Bronchial epithelial cell (primary cell): ENCODE results near the gene ITGB1. TPM values are rescaled to one million over a fixed set of nuclear protein-coding genes. Genes with fewer than 3 reads are reported as not detected.
"Not testable (repeated sequence)": the region's sequence is repeated elsewhere in the genome, so short reads cannot be mapped to it uniquely, and the experiment has no call there.

Source experiments
- DNase-seq: peaks from one replicate; pipeline ENCODE4 v3.0.0-alpha.2; 2010; ENCODE audit warnings: low read depth
- FAIRE-seq: peaks from 2 replicates; lab custom pipeline; 2011; peaks lifted over from hg19 to GRCh38; lab: Jason Lieb, UNC
- H3K27me3 ChIP-seq: 2 replicates; pipeline ENCODE4 v1.5.1; 2011; ENCODE audit warnings: low read length; ENCODE audit not compliant: control insufficient read depth, insufficient read depth
- H3K36me3 ChIP-seq: 2 replicates; pipeline ENCODE4 v1.5.1; 2011; ENCODE audit warnings: low read length; ENCODE audit not compliant: control insufficient read depth, insufficient read depth
- H3K4me3 ChIP-seq: 2 replicates; pipeline ENCODE4 v1.5.1; 2011; ENCODE audit warnings: mild to moderate bottlenecking, low read depth, low read length, control low read depth
- total RNA-seq: library from RNA; depleted of rRNA; stranded (reverse); fragments of >200 nt; gene quantifications from 2 replicates; pipeline ENCODE4 v1.2.1, GENCODE V29; 2014
- TF ChIP-seq, protein P1 (sequence below): IDR thresholded peaks from 2 replicates; pipeline ENCODE4 v1.5.1; 2011; ENCODE audit warnings: mild to moderate bottlenecking, moderate library complexity, low read length, control low read depth, inconsistent platforms; ENCODE audit not compliant: insufficient read depth, severe bottlenecking

The ITGB1 gene
- total RNA-seq: 1,469 and 1,763 TPM in 2 replicates

DNA sequence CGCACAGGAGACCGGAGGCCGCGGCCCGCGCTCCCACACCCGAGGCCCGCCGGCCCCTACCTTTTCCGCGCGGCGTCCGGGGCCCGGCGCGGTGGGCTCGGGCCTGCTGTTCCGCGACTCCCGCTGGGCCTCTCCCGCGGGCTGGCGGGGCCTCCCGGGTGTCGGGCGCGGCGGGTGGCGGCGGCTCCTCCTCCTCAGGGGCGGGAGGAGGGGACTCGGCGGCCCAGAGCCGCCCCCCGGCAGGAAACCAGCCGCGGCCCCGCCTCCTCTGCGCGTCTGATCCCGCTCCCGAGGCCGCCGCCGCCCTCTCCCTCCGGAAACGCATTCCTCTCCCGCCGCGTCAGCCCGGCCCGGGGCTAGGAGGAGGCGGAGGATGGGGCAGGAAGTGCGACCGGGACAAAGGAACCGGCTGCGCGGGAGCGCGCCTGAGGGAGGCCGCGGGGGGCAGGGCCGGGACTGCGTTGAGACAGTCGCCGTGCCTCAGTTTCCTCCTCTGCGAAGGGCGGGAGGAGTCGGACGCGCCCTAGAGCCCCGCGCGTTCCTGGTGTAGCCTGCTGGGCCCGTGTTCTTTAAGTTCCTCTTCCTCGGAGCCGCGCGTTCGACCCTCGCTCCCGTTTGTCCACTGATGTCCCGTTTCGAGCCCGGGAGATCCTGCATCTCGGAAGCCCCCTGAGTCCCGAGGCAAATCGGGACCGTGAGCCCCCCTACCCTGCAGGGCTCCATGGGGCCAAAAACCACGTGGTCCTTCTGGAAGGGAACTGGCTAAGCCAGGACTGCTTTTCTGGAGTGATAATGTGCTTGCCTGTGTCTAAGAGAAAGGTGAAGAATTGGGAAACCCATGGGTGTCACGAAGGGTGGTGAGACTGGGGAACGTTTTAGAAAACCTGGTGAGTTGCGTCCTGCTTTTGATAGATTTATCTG, at the start of gene ITGB1:
Gene ITGB1, minus strand, starts transcription at position 146 of the 921 bp plus-strand sequence. CDS start 22,672 bp downstream, outside the sequence.
- peaks cover 1% of the 10 kb centered on the region for H3K36me3 ChIP-seq
- TF ChIP-seq, protein P1, sequence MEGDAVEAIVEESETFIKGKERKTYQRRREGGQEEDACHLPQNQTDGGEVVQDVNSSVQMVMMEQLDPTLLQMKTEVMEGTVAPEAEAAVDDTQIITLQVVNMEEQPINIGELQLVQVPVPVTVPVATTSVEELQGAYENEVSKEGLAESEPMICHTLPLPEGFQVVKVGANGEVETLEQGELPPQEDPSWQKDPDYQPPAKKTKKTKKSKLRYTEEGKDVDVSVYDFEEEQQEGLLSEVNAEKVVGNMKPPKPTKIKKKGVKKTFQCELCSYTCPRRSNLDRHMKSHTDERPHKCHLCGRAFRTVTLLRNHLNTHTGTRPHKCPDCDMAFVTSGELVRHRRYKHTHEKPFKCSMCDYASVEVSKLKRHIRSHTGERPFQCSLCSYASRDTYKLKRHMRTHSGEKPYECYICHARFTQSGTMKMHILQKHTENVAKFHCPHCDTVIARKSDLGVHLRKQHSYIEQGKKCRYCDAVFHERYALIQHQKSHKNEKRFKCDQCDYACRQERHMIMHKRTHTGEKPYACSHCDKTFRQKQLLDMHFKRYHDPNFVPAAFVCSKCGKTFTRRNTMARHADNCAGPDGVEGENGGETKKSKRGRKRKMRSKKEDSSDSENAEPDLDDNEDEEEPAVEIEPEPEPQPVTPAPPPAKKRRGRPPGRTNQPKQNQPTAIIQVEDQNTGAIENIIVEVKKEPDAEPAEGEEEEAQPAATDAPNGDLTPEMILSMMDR: no peak
- FAIRE-seq: no peak
- no peaks in the 10 kb centered on the region for H3K27me3 ChIP-seq
- peak within 1 kb of the TSS; percentile 75 for H3K4me3 ChIP-seq
- DNase-seq: peak; percentile 83

DNA sequence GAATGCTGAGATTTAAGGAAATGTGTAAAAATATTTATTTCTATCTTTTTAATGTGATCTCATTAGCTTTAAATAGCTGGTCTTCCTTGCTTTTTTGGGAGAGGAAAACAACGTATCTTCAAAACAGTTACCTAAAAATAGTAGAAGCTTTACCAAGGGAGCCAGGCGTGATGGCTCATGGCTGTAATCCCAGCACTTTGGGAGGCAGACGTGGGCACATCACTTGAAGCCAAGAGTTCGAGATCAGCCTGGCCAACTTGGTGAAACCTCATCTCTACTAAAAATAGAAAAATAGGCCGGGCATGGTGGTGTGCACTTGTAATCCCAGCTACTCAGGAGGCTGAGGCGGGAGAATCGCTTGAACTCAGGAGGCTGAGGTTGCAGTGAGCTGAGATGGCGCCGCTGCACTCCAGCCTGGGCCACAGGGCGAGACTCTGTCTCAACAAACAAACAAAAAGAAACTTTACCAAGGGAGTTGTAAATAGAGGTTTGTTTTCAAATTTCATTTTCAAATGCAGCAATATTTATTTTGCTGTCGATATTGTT, 48.4 kb upstream of the ITGB1 start:
- no peak overlapping the region for H3K4me3 ChIP-seq
- no peak for DNase-seq
- no peak for FAIRE-seq
- H3K27me3 ChIP-seq: no peaks in the 10 kb centered on the region
- no peaks in the 10 kb centered on the region for H3K36me3 ChIP-seq
- TF ChIP-seq, protein P1: no peak

DNA sequence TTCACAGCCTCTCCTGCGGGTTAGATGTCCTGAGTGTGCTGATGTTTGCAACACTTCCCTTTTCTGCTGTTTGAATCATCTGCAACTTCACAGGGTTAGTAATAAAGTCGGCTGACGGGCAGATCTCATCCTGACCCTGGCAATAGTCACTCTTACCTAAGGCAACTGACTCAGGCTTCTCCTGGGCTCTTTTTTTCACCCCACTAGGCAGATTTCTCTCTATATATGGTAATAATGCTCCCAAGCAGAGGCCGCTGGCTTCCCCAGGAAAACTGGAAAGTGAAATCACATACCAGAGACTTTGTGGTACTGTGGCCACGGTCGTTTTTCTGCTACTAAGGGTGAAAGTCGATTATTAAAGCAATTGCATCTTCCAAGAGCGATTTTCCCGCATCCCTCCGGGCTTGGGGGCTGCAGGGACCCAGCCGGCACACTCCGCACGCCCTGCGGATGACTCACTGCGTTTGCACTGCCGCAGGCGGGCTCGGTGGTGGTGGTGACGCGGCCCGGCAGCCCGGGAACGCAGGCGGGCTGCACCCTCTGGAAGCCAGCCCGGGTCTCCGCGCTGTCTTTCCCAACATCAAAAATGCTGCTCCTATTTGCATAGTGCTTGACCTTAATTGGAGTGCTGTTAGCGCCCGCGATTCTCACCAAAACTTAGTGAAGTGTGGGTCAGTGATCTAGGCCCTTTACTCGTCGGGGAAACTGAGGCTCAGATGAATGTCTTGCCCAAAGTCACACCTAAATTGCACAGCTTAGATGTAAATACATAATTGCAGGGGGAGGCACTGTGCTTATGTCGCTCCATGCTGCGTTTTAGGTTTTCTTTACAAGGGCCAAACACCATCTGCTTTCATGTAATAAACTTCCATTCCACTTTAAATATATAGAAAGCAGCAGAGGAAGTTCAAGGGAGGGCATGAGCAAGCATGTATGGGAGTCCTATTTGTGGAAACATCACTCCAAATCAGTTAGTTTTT, 47.6 kb upstream of the ITGB1 start:
- H3K27me3 ChIP-seq: no peaks in the 10 kb centered on the region
- TF ChIP-seq, protein P1: no peak
- H3K4me3 ChIP-seq: peak overlapping the region; percentile 37
- DNase-seq (peak; percentile 98), FAIRE-seq (peak; percentile 89)
- no peaks in the 10 kb centered on the region for H3K36me3 ChIP-seq

GRCh38 chr10:33001908-33002492, 44.0 kb upstream of the ITGB1 start:
- Histone ChIP-seq H3K36me3 (no peaks in the 10 kb centered on the region), H3K4me3 (no peak overlapping the region), H3K27me3 (no peaks in the 10 kb centered on the region)
- TF ChIP-seq, protein P1: no peak
- DNase-seq (no peak), FAIRE-seq (no peak)

- not testable (repeated sequence) for H3K27me3 ChIP-seq, H3K36me3 ChIP-seq, H3K4me3 ChIP-seq, FAIRE-seq
- peak; percentile 82 for DNase-seq
Observed at GRCh38 chr10:32998060-32998581, 40.1 kb upstream of the ITGB1 start.
